ENCODE measurements around the gene GOLGA6A. TPM values are rescaled to one million over a fixed set of nuclear protein-coding genes. Genes with fewer than 3 reads are reported as not detected.
A peak's percentile ranks its signal among the peaks of the same experiment; 100 is the strongest.

GOLGA6A gene
- total RNA-seq, 4 donors from 2014 or later, result 0.20 to 0.87 TPM; not detected in 2

- no peak for DNase-seq (ENCODE audit: low spot score in 2 of 2)
- peaks cover 0 to 63% (median 0%) of the 10 kb centered on the region in 3 donors for H3K36me3 ChIP-seq
- 81 to 88% methylated on average over 10 of the region's 10 CpGs for WGBS, 2 donors
These were observed 41.0 kb downstream of the GOLGA6A start for GRCh38 chr15:74041311-74041756.

GRCh38 chr15:74040109-74040850, 42.1 kb downstream of the GOLGA6A start:
- WGBS, 2 donors, result 56 to 58% methylated on average over 7 of the region's 7 CpGs
- Histone ChIP-seq H3K36me3 (peaks cover 0 to 65% (median 0%) of the 10 kb centered on the region in 3 donors), H3K4me3 (no peak overlapping the region), H3K27me3 (no peaks in the 10 kb centered on the region), H3K27ac (peak overlapping the region; percentile 34 to 93 (median 68)), H3K4me1 (peaks cover 0 to 80% (median 30%) of the 10 kb centered on the region in 4 donors), H3K9me3 (no peaks in the 10 kb centered on the region)
- DNase-seq (ENCODE audit: low spot score in 2 of 2), result peak; percentile 47 to 74
- peak in 2 of 5 experiments; percentile 20 to 38 for TF ChIP-seq CTCF (IDR thresholded peaks at IDR 0.05)
- TF ChIP-seq POLR2A (IDR thresholded peaks at IDR 0.05), result no peak
- peak; percentile 63 to 86 for TF ChIP-seq EP300 (IDR thresholded peaks at IDR 0.05)

More at GRCh38 chr15:74041311-74041756, 41.0 kb downstream of the GOLGA6A start:
- Histone ChIP-seq H3K27me3 (no peaks in the 10 kb centered on the region), H3K27ac (peak overlapping the region; percentile 34 to 93 (median 68)), H3K4me1 (peaks cover 0 to 80% (median 30%) of the 10 kb centered on the region in 4 donors), H3K9me3 (no peaks in the 10 kb centered on the region), H3K4me3 (no peak overlapping the region)
- TF ChIP-seq CTCF (IDR thresholded peaks at IDR 0.05), result no peak
- no peak for TF ChIP-seq POLR2A (IDR thresholded peaks at IDR 0.05)
- TF ChIP-seq EP300 (IDR thresholded peaks at IDR 0.05), result no peak

- no peaks in the 10 kb centered on the region for H3K9me3 ChIP-seq
- no peak for DNase-seq (ENCODE audit: low spot score in 2 of 2)
- peaks cover 0 to 78% (median 30%) of the 10 kb centered on the region in 4 donors for H3K4me1 ChIP-seq
- no peak for TF ChIP-seq EP300 (IDR thresholded peaks at IDR 0.05)
- no peak for TF ChIP-seq CTCF (IDR thresholded peaks at IDR 0.05)
- TF ChIP-seq POLR2A (IDR thresholded peaks at IDR 0.05), result no peak
- no peaks in the 10 kb centered on the region for H3K27me3 ChIP-seq
- 70 to 75% methylated on average over 5 of the region's 5 CpGs for WGBS, 2 donors
- no peak overlapping the region for H3K4me3 ChIP-seq
- H3K27ac ChIP-seq, result peak overlapping the region in 2 of 4 donors; percentile 78 to 93
- H3K36me3 ChIP-seq, result peaks cover 0 to 65% (median 0%) of the 10 kb centered on the region in 3 donors
These were observed 42.7 kb downstream of the GOLGA6A start for GRCh38 chr15:74039656-74040010.

- H3K4me3 ChIP-seq, result no peak overlapping the region
- peaks cover 0 to 65% (median 0%) of the 10 kb centered on the region in 3 donors for H3K36me3 ChIP-seq
- H3K4me1 ChIP-seq, result peaks cover 0 to 71% (median 28%) of the 10 kb centered on the region in 4 donors
- 67 to 70% methylated on average over 9 of the region's 9 CpGs for WGBS, 2 donors
- no peak for TF ChIP-seq POLR2A (IDR thresholded peaks at IDR 0.05)
- TF ChIP-seq CTCF (IDR thresholded peaks at IDR 0.05), result no peak
- TF ChIP-seq EP300 (IDR thresholded peaks at IDR 0.05), result no peak
- H3K27ac ChIP-seq, result peak overlapping the region in 2 of 4 donors; percentile 78 to 93
- no peak for DNase-seq (ENCODE audit: low spot score in 2 of 2)
- H3K27me3 ChIP-seq, result no peaks in the 10 kb centered on the region
- no peaks in the 10 kb centered on the region for H3K9me3 ChIP-seq
These were observed 43.4 kb downstream of the GOLGA6A start for GRCh38 chr15:74038707-74039655.
